Ammon's horn (tissue), 1 donor: ENCODE measurements around the gene ALOX12.
"Not testable (repeated sequence)": the region's sequence is repeated elsewhere in the genome, so short reads cannot be mapped to it uniquely, and the experiment has no call there.

Source experiments
- DNase-seq: peaks from one replicate; pipeline ENCODE4 v3.0.0-alpha.2; 2016; ENCODE audit warnings: low spot score

The ALOX12 gene

GRCh38 chr17:6995500-6996255 is at the start of gene ALOX12:
ALOX12 (plus strand) TSS chr17:6996049; CDS start chr17:6996118, 69 bp downstream.
- no peak for DNase-seq

GRCh38 chr17:6947745-6948144 is 48.1 kb upstream of the ALOX12 start:
- no peak for DNase-seq

GRCh38 chr17:6948562-6948961 is 47.3 kb upstream of the ALOX12 start:
- no peak for DNase-seq

- no peak for DNase-seq
Observed at GRCh38 chr17:6948976-6949375, 46.9 kb upstream of the ALOX12 start.

- DNase-seq = not testable (repeated sequence)
Observed at GRCh38 chr17:6950938-6951337, 44.9 kb upstream of the ALOX12 start.

- DNase-seq = no peak
Observed at GRCh38 chr17:6953689-6954088, 42.2 kb upstream of the ALOX12 start.

- no peak for DNase-seq
Observed at GRCh38 chr17:6959700-6960099, 36.1 kb upstream of the ALOX12 start.

GRCh38 chr17:6969323-6969726 is 26.5 kb upstream of the ALOX12 start:
- no peak for DNase-seq

- no peak for DNase-seq
Observed at GRCh38 chr17:6970992-6971391, 24.9 kb upstream of the ALOX12 start.

- DNase-seq = not testable (repeated sequence)
Observed at GRCh38 chr17:6979440-6979839, 16.4 kb upstream of the ALOX12 start.

- DNase-seq = no peak
Observed at GRCh38 chr17:6981426-6981825, 14.4 kb upstream of the ALOX12 start.

- DNase-seq = no peak
Observed at GRCh38 chr17:6985266-6985665, 10.6 kb upstream of the ALOX12 start.

GRCh38 chr17:6986676-6987075 is 9.2 kb upstream of the ALOX12 start:
- no peak for DNase-seq

GRCh38 chr17:6989779-6990178 is 6.1 kb upstream of the ALOX12 start:
- DNase-seq = no peak

- DNase-seq = not testable (repeated sequence)
Observed at GRCh38 chr17:6993613-6994056, 2.2 kb upstream of the ALOX12 start.

- no peak for DNase-seq
Observed at GRCh38 chr17:6994118-6994598, 1.7 kb upstream of the ALOX12 start.

GRCh38 chr17:6994666-6995256 is 1.1 kb upstream of the ALOX12 start:
- no peak for DNase-seq

- no peak for DNase-seq
Observed at GRCh38 chr17:6996256-6997011, 585 bp downstream of the ALOX12 start.

GRCh38 chr17:6997171-6997570 is 1.3 kb downstream of the ALOX12 start:
- DNase-seq = no peak

GRCh38 chr17:6998855-6999508 is 3.1 kb downstream of the ALOX12 start:
- no peak for DNase-seq

GRCh38 chr17:7001318-7001961 is 5.6 kb downstream of the ALOX12 start:
- no peak for DNase-seq
